Neural cell (in vitro differentiated cells): Measurements from ENCODE around the gene TMEM132C.

Experiments used
- EP300 ChIP-seq: fragments of 450-650 bp; conservative IDR thresholded peaks from 2 replicates; pipeline ENCODE4 v1.6.1; 2014; ENCODE audit warnings: antibody characterized with exemption, mild to moderate bottlenecking, moderate library complexity; ENCODE audit not compliant: poor library complexity, severe bottlenecking
- EZH2 ChIP-seq: fragments of 200-600, 300-800 bp; shearing (Covaris generic), sonication (generic); IDR thresholded peaks from 2 replicates; pipeline ENCODE4 v1.6.1; 2014; ENCODE audit warnings: antibody characterized with exemption, low read length, borderline replicate concordance, mild to moderate bottlenecking; ENCODE audit not compliant: insufficient read depth, poor library complexity, severe bottlenecking
- MXI1 ChIP-seq: fragments of 450-650 bp; conservative IDR thresholded peaks from 2 replicates; pipeline ENCODE4 v1.6.1; 2014; ENCODE audit warnings: antibody characterized with exemption, mild to moderate bottlenecking; ENCODE audit not compliant: poor library complexity, severe bottlenecking
- TAF1 ChIP-seq: IDR thresholded peaks from 2 replicates; pipeline ENCODE4 v1.6.1; 2012; ENCODE audit warnings: low read depth
- TF ChIP-seq, protein P1 (sequence below): fragments of 450-650 bp; IDR thresholded peaks from 2 replicates; pipeline ENCODE4 v1.5.1; 2014; ENCODE audit warnings: antibody characterized with exemption, mild to moderate bottlenecking, moderate library complexity; ENCODE audit not compliant: poor library complexity, severe bottlenecking

DNA sequence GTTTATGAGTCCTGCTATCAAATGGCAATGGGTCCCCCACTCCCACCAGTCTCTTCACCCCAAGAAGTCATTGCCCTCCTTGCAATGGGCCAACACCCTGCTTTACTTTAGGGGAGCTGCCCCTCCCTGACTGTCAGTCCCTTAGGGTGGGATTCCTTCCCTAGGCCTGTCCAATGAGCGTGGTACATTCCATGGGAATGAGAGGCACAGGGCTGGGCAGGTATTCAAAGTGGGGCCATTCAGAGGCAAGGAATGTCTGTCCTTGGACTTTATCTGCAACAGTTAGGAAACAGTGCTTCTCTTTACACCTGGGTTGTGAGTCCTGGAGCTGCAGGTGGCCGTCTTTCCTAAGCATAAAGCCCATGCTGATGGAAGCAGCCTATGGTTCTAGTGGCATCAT, 40.8 kb downstream of the TMEM132C start:
- TF ChIP-seq EP300, result no peak
- TF ChIP-seq, protein P1, sequence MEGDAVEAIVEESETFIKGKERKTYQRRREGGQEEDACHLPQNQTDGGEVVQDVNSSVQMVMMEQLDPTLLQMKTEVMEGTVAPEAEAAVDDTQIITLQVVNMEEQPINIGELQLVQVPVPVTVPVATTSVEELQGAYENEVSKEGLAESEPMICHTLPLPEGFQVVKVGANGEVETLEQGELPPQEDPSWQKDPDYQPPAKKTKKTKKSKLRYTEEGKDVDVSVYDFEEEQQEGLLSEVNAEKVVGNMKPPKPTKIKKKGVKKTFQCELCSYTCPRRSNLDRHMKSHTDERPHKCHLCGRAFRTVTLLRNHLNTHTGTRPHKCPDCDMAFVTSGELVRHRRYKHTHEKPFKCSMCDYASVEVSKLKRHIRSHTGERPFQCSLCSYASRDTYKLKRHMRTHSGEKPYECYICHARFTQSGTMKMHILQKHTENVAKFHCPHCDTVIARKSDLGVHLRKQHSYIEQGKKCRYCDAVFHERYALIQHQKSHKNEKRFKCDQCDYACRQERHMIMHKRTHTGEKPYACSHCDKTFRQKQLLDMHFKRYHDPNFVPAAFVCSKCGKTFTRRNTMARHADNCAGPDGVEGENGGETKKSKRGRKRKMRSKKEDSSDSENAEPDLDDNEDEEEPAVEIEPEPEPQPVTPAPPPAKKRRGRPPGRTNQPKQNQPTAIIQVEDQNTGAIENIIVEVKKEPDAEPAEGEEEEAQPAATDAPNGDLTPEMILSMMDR, result no peak
- TF ChIP-seq EZH2, result no peak
- no peak for TF ChIP-seq MXI1
- TF ChIP-seq TAF1, result no peak
